Measurements from ENCODE around the gene PDPK1.
"Not testable (repeated sequence)": the region's sequence is repeated elsewhere in the genome, so short reads cannot be mapped to it uniquely, and the experiment has no call there.

DNA sequence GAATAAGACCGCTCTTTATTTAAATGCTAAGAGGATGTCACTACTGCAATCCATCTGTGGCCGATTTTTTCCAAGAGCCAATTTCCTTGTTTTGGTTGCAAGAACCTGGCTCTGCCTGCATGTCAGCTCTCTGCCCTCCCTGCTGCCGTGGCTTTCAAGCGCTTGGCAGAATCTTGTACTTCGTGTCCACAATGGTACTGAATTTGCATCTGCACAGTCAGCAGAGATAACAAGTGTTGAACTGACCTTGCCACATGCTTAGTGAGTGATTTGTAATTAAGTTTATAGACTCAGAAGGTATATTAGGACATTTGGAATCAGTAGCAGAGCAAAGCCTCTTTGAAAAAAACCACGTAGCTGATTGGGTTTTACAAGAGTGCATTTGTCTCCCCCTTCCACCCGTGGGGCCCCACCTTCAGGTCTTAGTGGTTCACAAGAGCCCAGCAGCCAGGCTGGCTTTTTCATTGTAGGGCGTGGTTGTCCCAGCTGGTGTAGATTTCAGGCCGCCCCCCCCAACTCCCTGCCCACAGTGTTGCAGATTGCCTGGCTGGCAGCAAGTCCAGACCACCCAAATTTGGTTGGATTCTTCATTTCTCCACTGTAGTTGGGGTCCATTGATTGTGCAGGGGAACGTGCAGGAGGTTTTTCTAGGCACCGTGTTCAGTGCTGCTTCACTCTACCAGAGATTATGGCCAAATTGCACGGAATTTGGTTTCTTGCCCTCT lies 63.6 kb downstream of the PDPK1 start:
- TF ChIP-seq, protein P1, sequence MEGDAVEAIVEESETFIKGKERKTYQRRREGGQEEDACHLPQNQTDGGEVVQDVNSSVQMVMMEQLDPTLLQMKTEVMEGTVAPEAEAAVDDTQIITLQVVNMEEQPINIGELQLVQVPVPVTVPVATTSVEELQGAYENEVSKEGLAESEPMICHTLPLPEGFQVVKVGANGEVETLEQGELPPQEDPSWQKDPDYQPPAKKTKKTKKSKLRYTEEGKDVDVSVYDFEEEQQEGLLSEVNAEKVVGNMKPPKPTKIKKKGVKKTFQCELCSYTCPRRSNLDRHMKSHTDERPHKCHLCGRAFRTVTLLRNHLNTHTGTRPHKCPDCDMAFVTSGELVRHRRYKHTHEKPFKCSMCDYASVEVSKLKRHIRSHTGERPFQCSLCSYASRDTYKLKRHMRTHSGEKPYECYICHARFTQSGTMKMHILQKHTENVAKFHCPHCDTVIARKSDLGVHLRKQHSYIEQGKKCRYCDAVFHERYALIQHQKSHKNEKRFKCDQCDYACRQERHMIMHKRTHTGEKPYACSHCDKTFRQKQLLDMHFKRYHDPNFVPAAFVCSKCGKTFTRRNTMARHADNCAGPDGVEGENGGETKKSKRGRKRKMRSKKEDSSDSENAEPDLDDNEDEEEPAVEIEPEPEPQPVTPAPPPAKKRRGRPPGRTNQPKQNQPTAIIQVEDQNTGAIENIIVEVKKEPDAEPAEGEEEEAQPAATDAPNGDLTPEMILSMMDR (IDR thresholded peaks at IDR 0.05; ENCODE audit: low read depth, low read length, missing input control): not testable (repeated sequence)
- not testable (repeated sequence) for TF ChIP-seq TAF1 (conservative IDR thresholded peaks at IDR 0.05); YY1 (IDR thresholded peaks at IDR 0.05); RAD21 (IDR thresholded peaks at IDR 0.05); GABPA (IDR thresholded peaks at IDR 0.05 in 1 of 2, conservative IDR thresholded peaks at IDR 0.05 in 1 of 2); EGR1 (IDR thresholded peaks at IDR 0.05; ENCODE audit: low read depth in 2 of 2); FOXA1 (IDR thresholded peaks at IDR 0.05); RXRA (IDR thresholded peaks at IDR 0.05)
- TF ChIP-seq, protein P2, sequence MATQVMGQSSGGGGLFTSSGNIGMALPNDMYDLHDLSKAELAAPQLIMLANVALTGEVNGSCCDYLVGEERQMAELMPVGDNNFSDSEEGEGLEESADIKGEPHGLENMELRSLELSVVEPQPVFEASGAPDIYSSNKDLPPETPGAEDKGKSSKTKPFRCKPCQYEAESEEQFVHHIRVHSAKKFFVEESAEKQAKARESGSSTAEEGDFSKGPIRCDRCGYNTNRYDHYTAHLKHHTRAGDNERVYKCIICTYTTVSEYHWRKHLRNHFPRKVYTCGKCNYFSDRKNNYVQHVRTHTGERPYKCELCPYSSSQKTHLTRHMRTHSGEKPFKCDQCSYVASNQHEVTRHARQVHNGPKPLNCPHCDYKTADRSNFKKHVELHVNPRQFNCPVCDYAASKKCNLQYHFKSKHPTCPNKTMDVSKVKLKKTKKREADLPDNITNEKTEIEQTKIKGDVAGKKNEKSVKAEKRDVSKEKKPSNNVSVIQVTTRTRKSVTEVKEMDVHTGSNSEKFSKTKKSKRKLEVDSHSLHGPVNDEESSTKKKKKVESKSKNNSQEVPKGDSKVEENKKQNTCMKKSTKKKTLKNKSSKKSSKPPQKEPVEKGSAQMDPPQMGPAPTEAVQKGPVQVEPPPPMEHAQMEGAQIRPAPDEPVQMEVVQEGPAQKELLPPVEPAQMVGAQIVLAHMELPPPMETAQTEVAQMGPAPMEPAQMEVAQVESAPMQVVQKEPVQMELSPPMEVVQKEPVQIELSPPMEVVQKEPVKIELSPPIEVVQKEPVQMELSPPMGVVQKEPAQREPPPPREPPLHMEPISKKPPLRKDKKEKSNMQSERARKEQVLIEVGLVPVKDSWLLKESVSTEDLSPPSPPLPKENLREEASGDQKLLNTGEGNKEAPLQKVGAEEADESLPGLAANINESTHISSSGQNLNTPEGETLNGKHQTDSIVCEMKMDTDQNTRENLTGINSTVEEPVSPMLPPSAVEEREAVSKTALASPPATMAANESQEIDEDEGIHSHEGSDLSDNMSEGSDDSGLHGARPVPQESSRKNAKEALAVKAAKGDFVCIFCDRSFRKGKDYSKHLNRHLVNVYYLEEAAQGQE (IDR thresholded peaks at IDR 0.05): not testable (repeated sequence)
- TF ChIP-seq, protein P3, sequence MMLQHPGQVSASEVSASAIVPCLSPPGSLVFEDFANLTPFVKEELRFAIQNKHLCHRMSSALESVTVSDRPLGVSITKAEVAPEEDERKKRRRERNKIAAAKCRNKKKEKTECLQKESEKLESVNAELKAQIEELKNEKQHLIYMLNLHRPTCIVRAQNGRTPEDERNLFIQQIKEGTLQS (IDR thresholded peaks at IDR 0.05): not testable (repeated sequence)
- TF ChIP-seq, protein P4, sequence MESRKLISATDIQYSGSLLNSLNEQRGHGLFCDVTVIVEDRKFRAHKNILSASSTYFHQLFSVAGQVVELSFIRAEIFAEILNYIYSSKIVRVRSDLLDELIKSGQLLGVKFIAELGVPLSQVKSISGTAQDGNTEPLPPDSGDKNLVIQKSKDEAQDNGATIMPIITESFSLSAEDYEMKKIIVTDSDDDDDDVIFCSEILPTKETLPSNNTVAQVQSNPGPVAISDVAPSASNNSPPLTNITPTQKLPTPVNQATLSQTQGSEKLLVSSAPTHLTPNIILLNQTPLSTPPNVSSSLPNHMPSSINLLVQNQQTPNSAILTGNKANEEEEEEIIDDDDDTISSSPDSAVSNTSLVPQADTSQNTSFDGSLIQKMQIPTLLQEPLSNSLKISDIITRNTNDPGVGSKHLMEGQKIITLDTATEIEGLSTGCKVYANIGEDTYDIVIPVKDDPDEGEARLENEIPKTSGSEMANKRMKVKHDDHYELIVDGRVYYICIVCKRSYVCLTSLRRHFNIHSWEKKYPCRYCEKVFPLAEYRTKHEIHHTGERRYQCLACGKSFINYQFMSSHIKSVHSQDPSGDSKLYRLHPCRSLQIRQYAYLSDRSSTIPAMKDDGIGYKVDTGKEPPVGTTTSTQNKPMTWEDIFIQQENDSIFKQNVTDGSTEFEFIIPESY (IDR thresholded peaks at IDR 0.05): not testable (repeated sequence)
